Stomach (tissue), 9 donors: ENCODE measurements around the gene RNF207. TPM values are rescaled to one million over a fixed set of nuclear protein-coding genes. Genes with fewer than 3 reads are reported as not detected.
A peak's percentile ranks its signal among the peaks of the same experiment; 100 is the strongest.

Experiments used
- DNase-seq, 2 donors: peaks; one replicate each; pipeline versions ENCODE4 v3.0.0 to v3.0.0-alpha.2; 2013 to 2019
- H3K27ac ChIP-seq, 5 donors: fragments of 200-600 bp in 4 of 5; sonication (generic) in 4 of 5; one replicate each; pipeline ENCODE4 v1.5.1; 2013 to 2019; ENCODE audit warnings: mild to moderate bottlenecking in 1 of 5, moderate library complexity in 1 of 5
- H3K27me3 ChIP-seq, 3 donors: fragments of 200-600 bp; sonication (generic); one replicate each; pipeline ENCODE4 v1.5.1; 2017 to 2019; ENCODE audit warnings: mixed run types in 1 of 3
- H3K36me3 ChIP-seq, 4 donors: fragments of 200-600 bp; sonication (generic); 1 replicate in 3 of 4; 2 replicates in 1 of 4; pipeline ENCODE4 v1.5.1; 2016 to 2019
- H3K4me1 ChIP-seq, 4 donors: fragments of 200-600 bp; sonication (generic); one replicate each; pipeline ENCODE4 v1.5.1; 2016 to 2019
- H3K4me3 ChIP-seq, 4 donors: fragments of 200-600 bp; sonication (generic) in 3 of 4; one replicate each; pipeline ENCODE4 v1.5.1; 2016 to 2019; ENCODE audit warnings: mild to moderate bottlenecking in 1 of 4
- H3K9me3 ChIP-seq, 4 donors: fragments of 200-600 bp; sonication (generic); one replicate each; pipeline ENCODE4 v1.5.1; 2016 to 2019
- CTCF ChIP-seq, 7 experiments: fragments of 450-650 bp in 4 of 7; fragments of 200-600 bp in 3 of 7; sonication (generic) in 3 of 7; IDR thresholded peaks; one replicate each; pipeline ENCODE4 v1.5.1; 2016 to 2019; ENCODE audit warnings: antibody characterized with exemption in 7 of 7, control low read depth in 2 of 7, mild to moderate bottlenecking in 1 of 7
- EP300 ChIP-seq: sonication (generic); formaldehyde crosslinking; IDR thresholded peaks from one replicate; pipeline ENCODE4 v1.6.1; 2017; ENCODE audit warnings: antibody characterized with exemption
- POLR2A ChIP-seq, 4 donors: fragments of 450-650 bp; IDR thresholded peaks; one replicate each; pipeline ENCODE4 v1.6.1; 2016; ENCODE audit warnings: antibody characterized with exemption in 4 of 4, control low read depth in 2 of 4, mild to moderate bottlenecking in 1 of 4, moderate library complexity in 1 of 4
- POLR2AphosphoS5 ChIP-seq, 3 donors: sonication (generic); formaldehyde crosslinking; IDR thresholded peaks; one replicate each; pipeline ENCODE4 v1.6.1; 2016; ENCODE audit warnings: antibody characterized with exemption in 3 of 3
- WGBS, 5 donors: extraction: QIAGEN DNeasy Blood & Tissue Kit in 3 of 5; methylation state at CpG; one replicate each; pipeline versions ENCODE4 v1.1.5 to v1.1.7; 2013 to 2018; 5-methylcytosine and 5-hydroxymethylcytosine counted together
- intact Hi-C: fragments of 100-400 bp; cut with DNase I; formaldehyde crosslinking; loops from one replicate; pipeline ENCODE4 v1.15.1; 2023; ENCODE audit warnings: low total_unique reads
- polyA plus RNA-seq, 3 donors: library from polyadenylated mRNA; stranded (reverse); fragments of 200-250 nt; gene quantifications; one replicate each; pipeline ENCODE4 v1.2.3, GENCODE V29; 2013
- total RNA-seq, 5 donors: library from RNA; depleted of rRNA; stranded (reverse); fragments of >200 nt; gene quantifications; one replicate each; pipeline versions ENCODE4 v1.1.0 to v1.2.3, GENCODE V29; 2014 to 2016
- donor health status: healthy with polysubstance abuse.
- donor health status: Bipolar disorder and iron deficiency.
- donor health status: healthy.

The RNF207 gene
- total and polyA plus RNA-seq, 8 donors = 1.5 to 112 (median 21.8) TPM

GRCh38 chr1:6246497-6247467 is 40.9 kb downstream of the RNF207 start:
- WGBS, 5 donors = 5 to 7% (median 6%) methylated on average over 30 of the region's 30 CpGs
- intact Hi-C loops = loop anchor here (5.0 to 10.0 kb wide), 3 partner anchors 96 to 192 kb away; no protein-coding TSS in a partner anchor
- Histone ChIP-seq H3K36me3 (peaks cover 0 to 7% (median 0%) of the 10 kb centered on the region in 4 donors), H3K27me3 (peaks cover 22 to 100% (median 81%) of the 10 kb centered on the region in 3 donors), H3K27ac (no peak overlapping the region), H3K4me3 (no peak overlapping the region), H3K9me3 (no peaks in the 10 kb centered on the region), H3K4me1 (peaks cover 32 to 53% (median 51%) of the 10 kb centered on the region in 4 donors)
- peak in 6 of 7 experiments; percentile 67 to 98 (median 96) for TF ChIP-seq CTCF (IDR thresholded peaks at IDR 0.05)
- TF ChIP-seq POLR2AphosphoS5 (IDR thresholded peaks at IDR 0.05) = peak in 1 of 3 donors; percentile 6
- no peak for TF ChIP-seq EP300
- TF ChIP-seq POLR2A (IDR thresholded peaks at IDR 0.05) = no peak
- DNase-seq = peak; percentile 81 to 94

DNA sequence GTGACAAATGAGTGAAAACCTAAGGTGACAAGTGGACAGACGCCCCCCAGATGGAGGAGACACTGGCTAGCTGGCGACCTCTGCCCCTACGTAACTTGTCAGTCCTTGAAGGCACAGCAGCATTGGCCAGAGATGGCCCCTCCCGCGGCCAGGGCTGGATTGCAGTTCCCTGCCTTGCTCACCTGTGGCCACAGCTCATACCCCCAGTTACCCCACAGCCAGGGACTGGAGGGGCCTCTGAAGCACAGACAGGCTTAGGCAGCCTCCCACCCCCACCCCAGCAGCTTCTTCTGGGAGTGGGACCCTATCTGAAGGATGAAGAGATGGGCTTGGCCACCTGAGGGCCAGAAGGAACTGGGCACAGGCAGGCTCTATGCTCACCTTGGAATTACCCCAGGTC is 41.7 kb downstream of the RNF207 start:
- intact Hi-C loops = loop anchor here (5.0 to 10.0 kb wide), 3 partner anchors 95 to 193 kb away; no protein-coding TSS in a partner anchor
- Histone ChIP-seq H3K4me1 (peaks cover 23 to 44% (median 42%) of the 10 kb centered on the region in 4 donors), H3K27me3 (peaks cover 22 to 100% (median 72%) of the 10 kb centered on the region in 3 donors), H3K27ac (no peak overlapping the region), H3K9me3 (no peaks in the 10 kb centered on the region), H3K36me3 (peaks cover 0 to 8% (median 0%) of the 10 kb centered on the region in 4 donors), H3K4me3 (no peak overlapping the region)
- no peak for TF ChIP-seq POLR2A (IDR thresholded peaks at IDR 0.05)
- no peak for TF ChIP-seq POLR2AphosphoS5 (IDR thresholded peaks at IDR 0.05)
- no peak for TF ChIP-seq CTCF (IDR thresholded peaks at IDR 0.05)
- TF ChIP-seq EP300 = no peak
- no peak for DNase-seq
- WGBS, 5 donors = 44 to 70% (median 65%) methylated on average over 5 of the region's 5 CpGs

DNA sequence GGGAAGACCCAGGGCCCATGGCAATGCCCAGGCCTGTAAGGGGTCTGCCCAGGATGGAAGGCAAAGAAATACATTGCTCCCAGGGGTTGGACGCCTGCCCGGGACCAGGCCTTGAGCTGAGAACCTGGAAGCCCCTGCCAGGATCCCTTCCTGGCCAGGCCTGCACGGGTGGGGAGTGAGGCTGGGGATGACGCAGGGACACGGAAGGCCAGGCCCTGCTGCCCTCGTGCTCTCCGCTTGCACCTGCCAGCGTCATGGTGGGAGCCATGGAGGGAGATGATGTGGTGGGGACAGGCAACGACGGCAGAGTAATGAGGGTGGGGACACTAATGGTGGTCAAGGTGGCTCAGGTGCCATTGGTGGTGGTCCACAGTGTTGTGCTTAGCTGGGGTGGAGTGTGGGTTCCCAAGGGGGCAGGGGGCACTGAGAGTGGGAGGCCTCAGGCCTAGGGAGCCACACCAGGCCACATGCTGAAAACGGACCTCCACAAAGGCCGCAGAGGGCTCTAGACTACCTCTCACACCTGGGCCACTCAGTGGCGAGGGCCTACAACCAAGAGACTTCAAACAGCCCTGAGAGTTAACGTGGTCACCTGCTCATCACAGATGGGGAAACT is 42.4 kb downstream of the RNF207 start:
- intact Hi-C loops = loop anchor here (5.0 to 10.0 kb wide), 3 partner anchors 94 to 193 kb away; no protein-coding TSS in a partner anchor
- Histone ChIP-seq H3K4me3 (no peak overlapping the region), H3K27me3 (peaks cover 22 to 96% (median 66%) of the 10 kb centered on the region in 3 donors), H3K36me3 (peaks cover 0 to 8% (median 0%) of the 10 kb centered on the region in 4 donors), H3K27ac (no peak overlapping the region), H3K4me1 (peaks cover 22 to 42% (median 40%) of the 10 kb centered on the region in 4 donors), H3K9me3 (no peaks in the 10 kb centered on the region)
- WGBS, 5 donors = 74 to 88% (median 83%) methylated on average over 10 to 14 of the region's 14 CpGs
- TF ChIP-seq POLR2AphosphoS5 (IDR thresholded peaks at IDR 0.05) = no peak
- no peak for TF ChIP-seq EP300
- TF ChIP-seq POLR2A (IDR thresholded peaks at IDR 0.05) = no peak
- no peak for TF ChIP-seq CTCF (IDR thresholded peaks at IDR 0.05)
- DNase-seq = no peak
